ENCODE data around the gene CDH26. TPM values are rescaled to one million over a fixed set of nuclear protein-coding genes. Genes with fewer than 3 reads are reported as not detected.

Gene CDH26
- total and polyA plus RNA-seq, 2 donors (not counting 1 experiment from before 2014, with no cell fraction given) = 1.8 to 2.3 TPM

DNA sequence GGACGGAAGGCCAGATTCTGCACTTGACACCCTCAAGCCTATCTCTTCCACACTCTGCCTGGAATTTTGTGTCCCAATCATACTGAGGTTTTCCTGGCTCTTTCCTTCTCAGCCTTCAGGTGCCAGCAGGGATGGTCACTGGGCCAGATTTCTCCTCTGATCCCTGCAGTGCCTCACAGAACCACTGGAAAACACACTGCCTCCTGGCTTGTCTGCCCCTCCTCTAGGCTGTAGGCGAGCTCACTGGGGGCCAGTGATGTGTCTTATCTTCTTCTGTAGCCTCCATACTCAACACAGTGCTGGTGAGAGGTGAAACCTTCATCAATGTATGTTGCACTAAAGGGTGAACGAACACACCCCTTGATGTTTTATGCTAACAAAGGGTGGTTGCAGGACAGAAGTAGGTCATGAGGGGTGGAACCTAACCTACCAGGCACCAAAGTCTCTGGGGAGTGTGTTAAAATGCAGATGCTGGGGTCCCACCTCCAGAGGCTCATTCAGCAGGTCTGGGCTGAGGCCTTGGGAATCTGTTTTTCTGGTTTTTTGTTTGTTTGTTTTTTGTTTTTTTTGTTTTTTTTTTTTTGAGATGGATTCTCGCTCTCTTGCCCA is 80.3 kb downstream of the CDH26 start:
- no peak overlapping the region for H3K9ac ChIP-seq (ENCODE audit: low read length)
- no peaks in the 10 kb centered on the region for H3K4me1 Mint-ChIP-seq
- H3K27me3 Mint-ChIP-seq = peaks cover 23% of the 10 kb centered on the region
- TF ChIP-seq EZH2 (IDR thresholded peaks at IDR 0.05; ENCODE audit: borderline replicate concordance, insufficient read depth, low read depth, low read length, poor library complexity, severe bottlenecking) = no peak
- TF ChIP-seq, protein P1, sequence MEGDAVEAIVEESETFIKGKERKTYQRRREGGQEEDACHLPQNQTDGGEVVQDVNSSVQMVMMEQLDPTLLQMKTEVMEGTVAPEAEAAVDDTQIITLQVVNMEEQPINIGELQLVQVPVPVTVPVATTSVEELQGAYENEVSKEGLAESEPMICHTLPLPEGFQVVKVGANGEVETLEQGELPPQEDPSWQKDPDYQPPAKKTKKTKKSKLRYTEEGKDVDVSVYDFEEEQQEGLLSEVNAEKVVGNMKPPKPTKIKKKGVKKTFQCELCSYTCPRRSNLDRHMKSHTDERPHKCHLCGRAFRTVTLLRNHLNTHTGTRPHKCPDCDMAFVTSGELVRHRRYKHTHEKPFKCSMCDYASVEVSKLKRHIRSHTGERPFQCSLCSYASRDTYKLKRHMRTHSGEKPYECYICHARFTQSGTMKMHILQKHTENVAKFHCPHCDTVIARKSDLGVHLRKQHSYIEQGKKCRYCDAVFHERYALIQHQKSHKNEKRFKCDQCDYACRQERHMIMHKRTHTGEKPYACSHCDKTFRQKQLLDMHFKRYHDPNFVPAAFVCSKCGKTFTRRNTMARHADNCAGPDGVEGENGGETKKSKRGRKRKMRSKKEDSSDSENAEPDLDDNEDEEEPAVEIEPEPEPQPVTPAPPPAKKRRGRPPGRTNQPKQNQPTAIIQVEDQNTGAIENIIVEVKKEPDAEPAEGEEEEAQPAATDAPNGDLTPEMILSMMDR (IDR thresholded peaks at IDR 0.05) = no peak
- H3K4me3 Mint-ChIP-seq = no peak overlapping the region
- H3K4me3 ChIP-seq (ENCODE audit: control extremely low read depth in 1 of 5, extremely low read depth in 1 of 5, insufficient read depth in 1 of 5, low read depth in 2 of 5, low read length in 4 of 5) = no peak overlapping the region
- WGBS (ENCODE audit: insufficient coverage) = 89% methylated on average over 2 of the region's 4 CpGs
- no peaks in the 10 kb centered on the region for H3K4me1 ChIP-seq (ENCODE audit: control insufficient read depth in 2 of 2, insufficient read depth in 2 of 2, low read length in 2 of 2)
- H4K20me1 ChIP-seq (ENCODE audit: control insufficient read depth, insufficient read depth, low read length, poor library complexity, severe bottlenecking) = no peaks in the 10 kb centered on the region
- peaks cover 0 to 5% (median 0%) of the 10 kb centered on the region in 4 experiments for H3K27me3 ChIP-seq (replicated peaks in 1 of 4; ENCODE audit: control extremely low read depth in 1 of 4, control insufficient read depth in 3 of 4, insufficient read depth in 4 of 4, low read length in 3 of 4)
- no peak overlapping the region for H2AFZ ChIP-seq (ENCODE audit: insufficient read depth, low read depth, low read length, poor library complexity, severe bottlenecking)
- H3K4me2 ChIP-seq (replicated peaks; ENCODE audit: low read depth, low read length, poor library complexity, severe bottlenecking) = no peak overlapping the region
- H3K9me3 ChIP-seq (ENCODE audit: control extremely low read depth in 1 of 3, control insufficient read depth in 2 of 3, insufficient read depth in 1 of 3, low read length in 2 of 3) = peaks cover 0 to 18% (median 3%) of the 10 kb centered on the region in 3 donors
- ChIA-PET POLR2A (no interaction called here), CTCF (no interaction called here)
- DNase-seq (no peak), ATAC-seq (ENCODE audit: low read depth) (no peak)
- peaks cover 3% of the 10 kb centered on the region for H3K9me3 Mint-ChIP-seq (ENCODE audit: insufficient read depth)
- no peaks in the 10 kb centered on the region for H3K79me2 ChIP-seq (ENCODE audit: control insufficient read depth, insufficient read depth, low read length)
- intact Hi-C loops (cut with micrococcal nuclease) = no loop called here
- H3K27ac Mint-ChIP-seq = no peak overlapping the region
- H3K36me3 ChIP-seq (replicated peaks in 1 of 2; ENCODE audit: control extremely low read depth in 1 of 2, control insufficient read depth in 1 of 2, extremely low read depth in 1 of 2, insufficient read depth in 2 of 2, low read length in 1 of 2) = no peaks in the 10 kb centered on the region
- no peak overlapping the region for H3K27ac ChIP-seq (ENCODE audit: low read length in 2 of 2)

DNA sequence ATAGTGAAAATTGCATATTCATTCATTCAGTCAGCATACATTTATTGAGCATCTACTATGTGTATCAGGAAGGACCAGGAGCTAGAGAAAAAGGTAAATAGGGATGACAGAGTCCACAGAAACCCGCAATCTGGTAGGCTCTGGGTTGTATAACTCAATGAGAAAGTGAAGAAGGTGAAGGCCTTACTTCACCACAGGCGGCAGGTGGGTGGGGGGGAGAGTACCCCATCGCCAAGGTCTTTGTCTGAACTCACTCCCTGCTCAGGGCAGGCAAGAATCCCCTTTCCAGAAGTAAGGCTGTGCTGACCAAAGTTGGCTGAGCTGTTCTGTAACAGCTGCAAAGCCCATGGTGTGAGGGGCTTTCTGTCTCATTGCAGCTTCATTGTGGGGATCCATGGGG is 81.3 kb downstream of the CDH26 start:
- intact Hi-C loops (cut with micrococcal nuclease) = no loop called here
- H3K4me2 ChIP-seq (replicated peaks; ENCODE audit: low read depth, low read length, poor library complexity, severe bottlenecking) = no peak overlapping the region
- H3K9me3 ChIP-seq (ENCODE audit: control extremely low read depth in 1 of 3, control insufficient read depth in 2 of 3, insufficient read depth in 1 of 3, low read length in 2 of 3) = peaks cover 0 to 15% (median 3%) of the 10 kb centered on the region in 3 donors
- H3K27me3 ChIP-seq (replicated peaks in 1 of 4; ENCODE audit: control extremely low read depth in 1 of 4, control insufficient read depth in 3 of 4, insufficient read depth in 4 of 4, low read length in 3 of 4) = peaks cover 0 to 5% (median 0%) of the 10 kb centered on the region in 4 experiments
- H3K4me3 ChIP-seq (ENCODE audit: control extremely low read depth in 1 of 5, extremely low read depth in 1 of 5, insufficient read depth in 1 of 5, low read depth in 2 of 5, low read length in 4 of 5) = no peak overlapping the region
- no peak overlapping the region for H3K9ac ChIP-seq (ENCODE audit: low read length)
- no peak for TF ChIP-seq EZH2 (IDR thresholded peaks at IDR 0.05; ENCODE audit: borderline replicate concordance, insufficient read depth, low read depth, low read length, poor library complexity, severe bottlenecking)
- TF ChIP-seq, protein P1 (IDR thresholded peaks at IDR 0.05) = no peak
- 57% methylated on average over 2 of the region's 3 CpGs for WGBS (ENCODE audit: insufficient coverage)
- Mint-ChIP-seq H3K4me1 (no peaks in the 10 kb centered on the region), H3K27me3 (peaks cover 30% of the 10 kb centered on the region), H3K4me3 (no peak overlapping the region), H3K27ac (no peak overlapping the region), H3K9me3 (ENCODE audit: insufficient read depth) (peaks cover 3% of the 10 kb centered on the region)
- POLR2A ChIA-PET = no interaction called here
- CTCF ChIA-PET = interaction anchor here (0.9 kb wide), 1 partner anchor 18 kb away, joined by 3 read pairs; no protein-coding TSS in a partner anchor
- no peaks in the 10 kb centered on the region for H4K20me1 ChIP-seq (ENCODE audit: control insufficient read depth, insufficient read depth, low read length, poor library complexity, severe bottlenecking)
- no peak overlapping the region for H3K27ac ChIP-seq (ENCODE audit: low read length in 2 of 2)
- no peaks in the 10 kb centered on the region for H3K79me2 ChIP-seq (ENCODE audit: control insufficient read depth, insufficient read depth, low read length)
- ATAC-seq (ENCODE audit: low read depth) = no peak
- H2AFZ ChIP-seq (ENCODE audit: insufficient read depth, low read depth, low read length, poor library complexity, severe bottlenecking) = no peak overlapping the region
- no peaks in the 10 kb centered on the region for H3K4me1 ChIP-seq (ENCODE audit: control insufficient read depth in 2 of 2, insufficient read depth in 2 of 2, low read length in 2 of 2)
- no peaks in the 10 kb centered on the region for H3K36me3 ChIP-seq (replicated peaks in 1 of 2; ENCODE audit: control extremely low read depth in 1 of 2, control insufficient read depth in 1 of 2, extremely low read depth in 1 of 2, insufficient read depth in 2 of 2, low read length in 1 of 2)
- no peak for DNase-seq

Measured in B cell (primary cell).